COLO668 (cell line): ENCODE data around the gene CEP192.
"Not testable (repeated sequence)": the region's sequence is repeated elsewhere in the genome, so short reads cannot be mapped to it uniquely, and the experiment has no call there.

Source experiments
- DNase-seq: peaks from one replicate; lab custom pipeline; 2025; ENCODE audit not compliant: unreplicated experiment; lab: John Stamatoyannopoulos, UW

CEP192 gene

GRCh38 chr18:12991821-12992179 lies 638 bp downstream of the CEP192 start:
- no peak for DNase-seq

GRCh38 chr18:12993439-12993838 lies 2.3 kb downstream of the CEP192 start:
- no peak for DNase-seq

- no peak for DNase-seq
Measured at GRCh38 chr18:12995424-12995823, 4.3 kb downstream of the CEP192 start.

- DNase-seq, result no peak
Measured at GRCh38 chr18:12995952-12996477, 4.9 kb downstream of the CEP192 start.

GRCh38 chr18:12996661-12997292 lies 5.6 kb downstream of the CEP192 start:
- DNase-seq, result no peak

GRCh38 chr18:12997330-12997729 lies 6.2 kb downstream of the CEP192 start:
- DNase-seq, result not testable (repeated sequence)

- DNase-seq, result no peak
Measured at GRCh38 chr18:12998332-12999060, 7.3 kb downstream of the CEP192 start.

- no peak for DNase-seq
Measured at GRCh38 chr18:13003466-13003896, 12.3 kb downstream of the CEP192 start.

GRCh38 chr18:13004396-13004795 lies 13.2 kb downstream of the CEP192 start:
- no peak for DNase-seq

GRCh38 chr18:13005289-13005688 lies 14.1 kb downstream of the CEP192 start:
- DNase-seq, result no peak

- DNase-seq, result no peak
Measured at GRCh38 chr18:13006531-13007247, 15.5 kb downstream of the CEP192 start.

GRCh38 chr18:13007248-13007560 lies 16.0 kb downstream of the CEP192 start:
- DNase-seq, result no peak

GRCh38 chr18:13011719-13012118 lies 20.6 kb downstream of the CEP192 start:
- DNase-seq, result no peak

GRCh38 chr18:13014232-13014631 lies 23.1 kb downstream of the CEP192 start:
- no peak for DNase-seq

- no peak for DNase-seq
Measured at GRCh38 chr18:13014818-13015217, 23.7 kb downstream of the CEP192 start.

GRCh38 chr18:13017247-13017875 lies 26.2 kb downstream of the CEP192 start:
- no peak for DNase-seq

- DNase-seq, result no peak
Measured at GRCh38 chr18:13018374-13018773, 27.2 kb downstream of the CEP192 start.

GRCh38 chr18:13019301-13019700 lies 28.1 kb downstream of the CEP192 start:
- DNase-seq, result no peak

- no peak for DNase-seq
Measured at GRCh38 chr18:13022644-13023043, 31.5 kb downstream of the CEP192 start.

- no peak for DNase-seq
Measured at GRCh38 chr18:13025233-13025632, 34.1 kb downstream of the CEP192 start.

- DNase-seq, result no peak
Measured at GRCh38 chr18:13026583-13027270, 35.6 kb downstream of the CEP192 start.
